Upper lobe of left lung (tissue), 6 donors: ENCODE measurements around the gene S100A10. TPM values are rescaled to one million over a fixed set of nuclear protein-coding genes. Genes with fewer than 3 reads are reported as not detected.

ENCODE experiments used
- ATAC-seq, 2 donors: fragments of 200-7000 bp; cut with Tn5 transposase; one replicate each; pipeline ENCODE4 v1.9.1; 2022; ENCODE audit warnings: mild to moderate bottlenecking in 2 of 2, moderate library complexity in 2 of 2; ENCODE audit not compliant: low FRiP score in 2 of 2
- DNase-seq, 2 donors: peaks; one replicate each; pipeline ENCODE4 v3.0.0-alpha.2; 2019 to 2020
- H3K27ac ChIP-seq, 4 donors: fragments of 200-600 bp; sonication (generic); one replicate each; pipeline ENCODE4 v1.5.1; 2016 to 2019
- H3K27me3 ChIP-seq, 4 donors: fragments of 200-600 bp; sonication (generic); one replicate each; pipeline ENCODE4 v1.5.1; 2017 to 2019
- H3K36me3 ChIP-seq, 4 donors: fragments of 200-600 bp; sonication (generic); one replicate each; pipeline ENCODE4 v1.5.1; 2016 to 2019
- H3K4me1 ChIP-seq, 4 donors: fragments of 200-600 bp; sonication (generic); one replicate each; pipeline ENCODE4 v1.5.1; 2018 to 2019
- H3K4me3 ChIP-seq, 4 donors: fragments of 200-600 bp; sonication (generic); one replicate each; pipeline ENCODE4 v1.5.1; 2017 to 2019; ENCODE audit warnings: mild to moderate bottlenecking in 2 of 4, moderate library complexity in 1 of 4
- H3K9me3 ChIP-seq, 4 donors: fragments of 200-600 bp; sonication (generic); one replicate each; pipeline ENCODE4 v1.5.1; 2018 to 2019
- EP300 ChIP-seq, 4 donors: sonication (generic); formaldehyde crosslinking; IDR thresholded peaks; one replicate each; pipeline ENCODE4 v1.5.1; 2017; ENCODE audit warnings: antibody characterized with exemption in 4 of 4, control low read depth in 2 of 4
- POLR2A ChIP-seq, 4 donors: fragments of 450-650 bp; IDR thresholded peaks; one replicate each; pipeline ENCODE4 v1.5.1; 2016 to 2017; ENCODE audit warnings: antibody characterized with exemption in 4 of 4, mild to moderate bottlenecking in 2 of 4
- POLR2AphosphoS5 ChIP-seq, 2 donors: sonication (generic); formaldehyde crosslinking; IDR thresholded peaks; one replicate each; pipeline ENCODE4 v1.5.1; 2017; ENCODE audit warnings: antibody characterized with exemption in 2 of 2
- WGBS, 2 donors: methylation state at CpG; one replicate each; pipeline ENCODE4 v1.1.5; 2017 to 2018; 5-methylcytosine and 5-hydroxymethylcytosine counted together
- total RNA-seq, 6 donors: library from RNA; depleted of rRNA in 4 of 6; stranded (reverse); fragments of >200 nt in 4 of 6; gene quantifications; one replicate each; pipeline versions ENCODE4 v1.1.0 to v1.2.1, GENCODE V29; 2016 to 2021
- TF ChIP-seq, protein P1 (sequence below), 6 experiments: fragments of 450-650 bp in 4 of 6; fragments of 200-600 bp in 2 of 6; sonication (generic) in 2 of 6; IDR thresholded peaks; one replicate each; pipeline ENCODE4 v1.5.1; 2016 to 2019; ENCODE audit warnings: antibody characterized with exemption in 6 of 6
- donor health status: DM: no; HTN: no; CAD: no; lungs with moderate emphysema.
- donor health status: DM: no; HTN: yes; CAD: no; lungs with severe emphysema.

The S100A10 gene
- total RNA-seq, 6 donors from 2014 or later, result 79.6 to 785 (median 432) TPM

DNA sequence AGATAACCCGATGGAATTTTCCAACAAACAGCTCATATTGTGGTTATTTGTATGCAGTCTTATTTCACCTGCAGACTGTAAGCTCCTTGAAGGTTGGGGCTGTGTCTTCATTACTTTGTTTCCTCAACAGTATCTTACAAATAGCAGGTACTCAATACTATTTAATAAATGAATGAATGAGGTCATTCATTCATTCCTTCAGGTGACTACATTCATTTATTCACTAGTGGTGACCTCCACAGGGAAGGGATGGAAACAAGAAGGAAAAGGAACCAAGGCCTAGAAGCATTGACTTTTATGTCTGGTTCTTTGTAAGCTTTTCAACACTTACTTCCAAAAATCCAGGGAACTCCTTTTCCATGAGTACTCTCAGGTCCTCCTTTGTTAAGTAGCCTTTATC, 7.9 kb downstream of the S100A10 start:
- H3K27me3 ChIP-seq, result no peaks in the 10 kb centered on the region
- no peaks in the 10 kb centered on the region for H3K9me3 ChIP-seq
- 72 to 84% methylated on average over 1 of the region's 1 CpG for WGBS, 2 donors
- peaks cover 12 to 53% (median 46%) of the 10 kb centered on the region in 4 donors for H3K36me3 ChIP-seq
- H3K27ac ChIP-seq, result no peak overlapping the region
- TF ChIP-seq, protein P1, sequence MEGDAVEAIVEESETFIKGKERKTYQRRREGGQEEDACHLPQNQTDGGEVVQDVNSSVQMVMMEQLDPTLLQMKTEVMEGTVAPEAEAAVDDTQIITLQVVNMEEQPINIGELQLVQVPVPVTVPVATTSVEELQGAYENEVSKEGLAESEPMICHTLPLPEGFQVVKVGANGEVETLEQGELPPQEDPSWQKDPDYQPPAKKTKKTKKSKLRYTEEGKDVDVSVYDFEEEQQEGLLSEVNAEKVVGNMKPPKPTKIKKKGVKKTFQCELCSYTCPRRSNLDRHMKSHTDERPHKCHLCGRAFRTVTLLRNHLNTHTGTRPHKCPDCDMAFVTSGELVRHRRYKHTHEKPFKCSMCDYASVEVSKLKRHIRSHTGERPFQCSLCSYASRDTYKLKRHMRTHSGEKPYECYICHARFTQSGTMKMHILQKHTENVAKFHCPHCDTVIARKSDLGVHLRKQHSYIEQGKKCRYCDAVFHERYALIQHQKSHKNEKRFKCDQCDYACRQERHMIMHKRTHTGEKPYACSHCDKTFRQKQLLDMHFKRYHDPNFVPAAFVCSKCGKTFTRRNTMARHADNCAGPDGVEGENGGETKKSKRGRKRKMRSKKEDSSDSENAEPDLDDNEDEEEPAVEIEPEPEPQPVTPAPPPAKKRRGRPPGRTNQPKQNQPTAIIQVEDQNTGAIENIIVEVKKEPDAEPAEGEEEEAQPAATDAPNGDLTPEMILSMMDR (IDR thresholded peaks at IDR 0.05), result no peak
- TF ChIP-seq POLR2AphosphoS5 (IDR thresholded peaks at IDR 0.05) (no peak), EP300 (IDR thresholded peaks at IDR 0.05) (no peak), POLR2A (IDR thresholded peaks at IDR 0.05) (no peak)
- peaks cover 49 to 64% (median 55%) of the 10 kb centered on the region in 4 donors for H3K4me1 ChIP-seq
- ATAC-seq (no peak), DNase-seq (no peak)
- no peak overlapping the region for H3K4me3 ChIP-seq

DNA sequence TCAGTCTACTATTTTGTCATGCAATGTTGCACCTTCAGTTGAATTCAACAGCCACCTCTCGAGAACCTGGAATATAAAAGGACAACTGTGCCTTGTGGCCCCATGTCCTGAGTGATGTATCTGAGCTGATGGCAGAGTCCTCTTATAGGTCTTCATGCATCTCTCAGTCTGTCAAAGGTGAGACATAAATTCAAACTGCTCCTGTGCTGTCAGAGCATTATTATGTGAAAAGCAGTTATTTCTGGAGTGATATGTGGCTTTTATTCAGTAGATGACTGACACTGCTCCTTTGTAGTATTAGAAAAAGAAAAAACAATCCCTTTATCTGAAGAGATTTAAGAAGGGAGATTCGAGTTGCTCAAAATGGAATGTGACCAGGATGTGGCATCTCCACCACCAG, 8.4 kb downstream of the S100A10 start:
- Histone ChIP-seq H3K27ac (peak overlapping the region in 1 of 4 donors; percentile 25), H3K27me3 (no peaks in the 10 kb centered on the region), H3K9me3 (no peaks in the 10 kb centered on the region), H3K36me3 (peaks cover 12 to 58% (median 48%) of the 10 kb centered on the region in 4 donors), H3K4me3 (no peak overlapping the region), H3K4me1 (peaks cover 44 to 61% (median 50%) of the 10 kb centered on the region in 4 donors)
- 79 to 83% methylated on average over 2 of the region's 2 CpGs for WGBS, 2 donors
- TF ChIP-seq POLR2A (IDR thresholded peaks at IDR 0.05) (no peak), EP300 (IDR thresholded peaks at IDR 0.05) (no peak), POLR2AphosphoS5 (IDR thresholded peaks at IDR 0.05) (no peak)
- no peak for DNase-seq
- no peak for ATAC-seq

DNA sequence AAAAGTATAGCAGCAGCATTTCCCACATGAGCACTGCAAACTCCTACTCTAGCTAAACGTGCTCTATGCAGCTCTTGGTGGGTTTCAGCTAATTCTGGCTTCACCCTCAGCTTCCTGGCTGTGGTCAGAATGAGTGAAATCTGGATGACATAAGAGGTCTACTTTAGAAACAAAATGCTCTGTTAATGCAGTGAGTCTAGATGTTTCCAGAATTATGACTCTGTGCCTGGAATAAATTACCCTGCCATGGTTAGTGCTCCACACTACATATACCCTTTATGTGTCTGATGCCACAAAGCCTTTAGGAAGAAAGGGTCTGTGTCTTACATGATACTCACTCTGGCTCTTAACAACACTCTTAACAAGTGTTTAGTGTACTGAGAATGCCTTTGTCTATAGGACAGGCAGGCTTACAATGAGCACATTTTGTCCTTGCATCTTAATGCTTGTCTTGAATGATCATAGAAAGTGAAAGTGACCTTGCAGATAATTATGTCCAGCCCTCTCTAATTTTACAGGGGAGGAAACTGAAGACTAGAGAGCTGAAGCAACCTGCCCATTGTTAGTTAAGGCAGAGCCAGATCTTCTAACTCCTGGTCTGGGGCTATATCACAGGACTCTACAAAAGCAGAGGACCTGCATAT, 9.2 kb downstream of the S100A10 start:
- peaks cover 12 to 63% (median 48%) of the 10 kb centered on the region in 4 donors for H3K36me3 ChIP-seq
- DNase-seq (no peak), ATAC-seq (no peak)
- TF ChIP-seq POLR2AphosphoS5 (IDR thresholded peaks at IDR 0.05), result no peak
- no peak for TF ChIP-seq POLR2A (IDR thresholded peaks at IDR 0.05)
- no peak for TF ChIP-seq EP300 (IDR thresholded peaks at IDR 0.05)
- TF ChIP-seq, protein P1 (IDR thresholded peaks at IDR 0.05), result no peak
- WGBS, 2 donors, result 41 to 59% methylated on average over 1 of the region's 1 CpG
- H3K9me3 ChIP-seq, result no peaks in the 10 kb centered on the region
- H3K4me3 ChIP-seq, result no peak overlapping the region
- peak overlapping the region in 1 of 4 donors; percentile 25 for H3K27ac ChIP-seq
- peaks cover 36 to 56% (median 42%) of the 10 kb centered on the region in 4 donors for H3K4me1 ChIP-seq
- H3K27me3 ChIP-seq, result no peaks in the 10 kb centered on the region

DNA sequence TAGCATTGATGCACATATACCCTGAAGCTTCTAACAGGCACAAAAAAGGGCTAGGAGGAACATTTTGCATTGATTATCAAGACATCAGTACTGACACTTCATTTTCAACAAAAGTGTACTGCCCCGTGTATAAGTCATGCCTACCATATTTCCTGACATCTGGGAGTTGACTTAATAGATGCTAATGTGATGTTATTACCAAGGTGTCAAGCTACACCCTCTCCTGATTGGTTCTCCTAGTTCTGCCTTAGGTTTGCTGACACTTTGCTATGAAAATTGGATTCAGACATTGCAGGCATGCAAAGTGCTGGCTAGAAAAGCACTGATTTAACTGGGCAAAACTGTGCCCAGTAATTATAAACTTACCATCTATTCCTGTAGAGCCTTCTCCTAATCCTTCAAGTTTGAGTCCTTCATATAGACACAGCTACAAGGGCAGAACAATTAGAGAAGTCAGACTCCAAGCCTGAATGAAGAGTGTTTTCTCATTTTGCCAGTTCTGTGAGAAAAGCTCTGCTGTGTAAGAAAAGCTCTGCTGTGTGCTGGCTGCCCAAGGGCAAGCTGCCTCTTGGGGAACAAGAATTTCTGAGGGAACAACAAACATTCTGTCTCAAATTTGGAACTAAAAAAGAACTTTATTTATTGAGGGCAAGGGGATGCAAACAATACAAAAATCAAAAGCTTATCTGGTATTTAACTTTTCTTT, 11.2 kb downstream of the S100A10 start:
- TF ChIP-seq, protein P1 (IDR thresholded peaks at IDR 0.05), result no peak
- no peak for TF ChIP-seq EP300 (IDR thresholded peaks at IDR 0.05)
- no peak for TF ChIP-seq POLR2A (IDR thresholded peaks at IDR 0.05)
- TF ChIP-seq POLR2AphosphoS5 (IDR thresholded peaks at IDR 0.05), result no peak
- H3K36me3 ChIP-seq, result peaks cover 12 to 63% (median 48%) of the 10 kb centered on the region in 4 donors
- no peak overlapping the region for H3K27ac ChIP-seq
- no peaks in the 10 kb centered on the region for H3K27me3 ChIP-seq
- WGBS, 2 donors, result 56 to 64% methylated on average over 1 of the region's 1 CpG
- peaks cover 16 to 36% (median 23%) of the 10 kb centered on the region in 4 donors for H3K4me1 ChIP-seq
- ATAC-seq, result no peak
- H3K4me3 ChIP-seq, result no peak overlapping the region
- no peaks in the 10 kb centered on the region for H3K9me3 ChIP-seq
- no peak for DNase-seq

DNA sequence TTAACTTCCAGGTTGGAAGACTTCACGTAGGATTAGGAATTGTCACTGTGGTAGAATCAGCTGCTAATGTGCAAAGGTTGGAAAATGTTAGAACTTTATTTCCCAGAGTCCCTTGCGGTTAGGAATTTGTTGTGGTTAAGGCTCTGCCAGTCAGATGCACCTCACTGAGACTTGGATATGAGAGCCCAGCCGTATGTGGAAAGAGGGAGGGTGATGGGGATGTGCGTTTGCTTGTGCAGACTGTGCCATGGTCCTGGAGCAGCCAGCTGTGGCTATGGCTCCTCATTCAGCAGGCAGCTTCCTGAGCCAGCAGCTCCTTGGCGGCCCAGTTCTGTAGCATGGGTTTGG, 12.5 kb downstream of the S100A10 start:
- ATAC-seq, result peak in 1 of 2 donors; percentile 6
- no peak for DNase-seq
- Histone ChIP-seq H3K27me3 (no peaks in the 10 kb centered on the region), H3K27ac (no peak overlapping the region), H3K4me1 (peaks cover 9 to 25% (median 17%) of the 10 kb centered on the region in 4 donors), H3K4me3 (no peak overlapping the region), H3K9me3 (no peaks in the 10 kb centered on the region), H3K36me3 (peaks cover 12 to 63% (median 47%) of the 10 kb centered on the region in 4 donors)
- WGBS, 2 donors, result 81 to 89% methylated on average over 5 of the region's 5 CpGs
- TF ChIP-seq EP300 (IDR thresholded peaks at IDR 0.05) (no peak), POLR2A (IDR thresholded peaks at IDR 0.05) (no peak), POLR2AphosphoS5 (IDR thresholded peaks at IDR 0.05) (no peak)
- TF ChIP-seq, protein P1 (IDR thresholded peaks at IDR 0.05), result no peak
